Measurements from ENCODE around the gene CCPG1.
"Not testable (repeated sequence)": the region's sequence is repeated elsewhere in the genome, so short reads cannot be mapped to it uniquely, and the experiment has no call there.

Gene CCPG1

DNA sequence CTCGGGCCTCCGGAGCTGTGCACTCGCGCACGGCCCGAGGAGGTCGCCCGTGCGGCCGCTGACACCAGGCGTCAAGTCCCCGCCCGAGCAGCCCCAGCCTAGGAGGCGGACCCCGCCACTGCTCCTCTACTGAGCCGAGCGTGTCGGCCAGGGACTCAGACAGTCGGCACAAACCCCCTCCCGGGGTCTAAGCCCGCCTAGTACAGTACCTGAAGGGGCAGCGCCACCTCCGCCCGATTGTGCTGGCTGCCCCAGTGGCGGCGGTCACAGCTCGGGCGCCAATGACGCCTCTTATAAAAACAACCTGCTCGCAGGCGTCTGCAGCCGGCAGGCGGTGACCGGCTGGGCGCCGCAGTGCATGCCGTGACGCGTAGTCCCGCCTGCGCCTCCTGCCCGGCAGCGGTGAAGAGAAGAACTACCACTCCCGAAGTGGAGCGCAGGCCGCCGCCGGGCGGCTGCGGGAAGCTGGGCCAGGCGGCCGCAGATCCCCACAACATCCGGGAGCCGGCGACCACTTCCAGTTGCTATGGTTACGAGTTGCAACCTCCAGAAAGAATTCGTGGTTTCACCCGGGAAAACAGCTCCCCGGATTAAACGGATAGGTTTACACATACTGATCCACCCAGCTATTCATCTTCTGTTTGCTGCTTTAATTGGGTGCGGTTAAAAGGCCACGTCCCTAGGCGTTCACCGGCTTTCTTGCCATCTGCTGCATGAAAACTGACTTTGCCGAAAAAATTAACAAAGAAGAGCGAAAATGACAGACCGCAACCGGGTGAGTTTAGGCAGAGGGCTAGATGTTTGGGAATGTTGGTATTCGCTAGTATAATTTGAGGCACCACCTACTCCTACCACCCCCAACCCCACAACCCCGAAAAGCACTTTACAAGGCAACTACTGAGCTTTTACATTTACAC, at the start of gene CCPG1, which contains the start of gene PIERCE2:
Gene CCPG1 (minus strand): TSS at position 348 of the 917 bp plus-strand sequence. CDS start 18,935 bp downstream, outside the sequence.
Gene PIERCE2 (plus strand): TSS at position 484 of the 917 bp plus-strand sequence. CDS start 274 bp downstream, at position 758.
- DNase-seq (ENCODE audit: low spot score): peak; percentile 72

- DNase-seq (ENCODE audit: low spot score): no peak
These were observed 49.4 kb upstream of the CCPG1 start for GRCh38 chr15:55457401-55458022.

DNA sequence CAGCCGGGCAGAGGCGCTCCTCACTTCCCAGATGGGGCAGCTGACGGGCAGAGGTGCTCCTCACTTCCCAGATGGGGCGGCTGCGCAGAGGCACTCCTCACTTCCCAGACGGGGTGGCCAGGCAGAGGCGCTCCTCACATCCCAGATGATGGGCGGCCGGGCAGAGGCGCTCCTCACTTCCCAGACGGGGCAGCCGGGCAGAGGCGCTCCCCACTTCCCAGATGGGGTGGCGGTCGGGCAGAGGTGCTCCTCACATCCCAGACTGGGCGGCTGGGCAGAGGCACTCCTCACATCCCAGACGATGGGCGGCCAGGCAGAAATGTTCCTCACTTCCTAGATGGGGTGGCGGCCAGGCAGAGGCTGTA, 38.9 kb upstream of the CCPG1 start:
- not testable (repeated sequence) for DNase-seq (ENCODE audit: low spot score)

GRCh38 chr15:55446379-55447029, 38.3 kb upstream of the CCPG1 start:
- not testable (repeated sequence) for DNase-seq (ENCODE audit: low spot score)

- DNase-seq (ENCODE audit: low spot score): not testable (repeated sequence)
These were observed 37.8 kb upstream of the CCPG1 start for GRCh38 chr15:55445936-55446335.

DNA sequence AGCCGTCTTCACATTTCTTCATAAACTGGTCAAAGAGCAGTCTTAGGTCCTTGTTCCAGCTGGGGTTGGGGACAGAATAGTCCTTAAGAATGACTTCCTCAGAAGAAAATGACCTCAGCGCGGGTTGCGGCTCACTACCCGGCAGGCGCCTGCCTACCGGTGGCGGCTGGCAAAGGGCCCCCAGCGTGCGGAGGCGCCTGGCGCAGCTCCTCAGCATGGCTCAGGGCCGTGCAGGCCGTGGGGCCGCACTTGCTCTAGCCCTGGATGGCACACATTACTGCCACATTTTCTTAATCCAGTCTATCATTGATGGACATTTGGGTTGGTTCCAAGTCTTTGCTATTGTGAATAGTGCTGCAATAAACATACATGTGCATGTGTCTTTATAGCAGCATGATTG, 35.0 kb upstream of the CCPG1 start:
- DNase-seq (ENCODE audit: low spot score): not testable (repeated sequence)

DNA sequence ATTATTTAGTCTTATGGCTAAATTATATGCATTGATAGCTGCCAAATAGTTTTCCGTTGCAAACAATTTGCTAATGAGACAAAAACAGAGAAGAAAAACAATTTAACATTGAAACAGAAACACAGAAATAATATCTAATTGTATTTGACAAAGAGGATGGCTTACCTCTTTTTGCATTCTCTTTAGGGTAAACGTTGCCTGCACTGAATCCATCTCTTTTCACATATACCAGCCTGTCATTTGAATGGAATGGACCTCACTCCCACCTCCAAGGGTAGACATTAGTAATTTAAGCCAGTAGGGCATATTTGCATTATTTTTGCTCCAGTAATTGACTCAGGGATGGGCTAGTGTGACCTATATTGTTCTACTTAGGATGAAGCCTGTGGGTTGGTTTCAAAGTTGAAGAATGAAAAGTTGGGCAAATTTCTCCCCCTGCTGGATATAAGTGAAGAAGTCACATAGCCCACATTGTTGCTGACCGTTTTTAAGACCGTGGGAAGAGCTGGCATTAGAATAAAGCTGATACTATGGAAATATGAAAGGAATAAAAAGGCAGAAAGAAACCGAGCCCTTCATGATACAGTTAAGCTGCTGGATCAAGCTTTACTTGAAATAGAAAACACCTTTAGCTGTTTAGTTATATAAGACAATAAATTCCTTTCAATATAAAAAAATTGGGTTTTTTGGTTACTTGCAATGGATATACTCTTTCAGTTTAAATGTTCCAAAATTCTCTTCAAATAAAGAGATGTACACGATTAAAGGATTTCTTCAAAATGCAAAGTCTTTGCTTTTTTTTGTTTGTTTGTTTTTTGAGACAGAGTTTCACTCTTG, 27.0 kb upstream of the CCPG1 start:
- peak; percentile 35 for DNase-seq (ENCODE audit: low spot score)

DNA sequence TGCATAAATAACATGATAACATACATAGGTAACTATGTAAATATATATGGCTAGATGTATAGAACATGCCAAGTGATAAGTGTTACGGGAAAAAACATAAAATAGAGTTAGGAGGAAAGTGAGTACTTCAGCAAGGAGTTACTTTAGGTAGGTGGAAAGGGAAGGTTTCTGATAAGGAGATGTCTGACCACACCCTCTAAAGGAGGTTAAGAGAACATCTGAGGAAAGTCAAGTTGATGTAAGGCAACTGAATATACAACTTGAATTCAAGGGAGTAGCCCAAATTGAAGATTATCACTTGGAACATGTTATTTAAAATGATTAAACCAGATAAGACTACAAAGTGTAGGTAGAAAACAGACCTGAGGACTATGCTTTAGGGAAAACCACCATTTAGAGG, 13.9 kb upstream of the CCPG1 start:
- DNase-seq (ENCODE audit: low spot score): no peak

DNA sequence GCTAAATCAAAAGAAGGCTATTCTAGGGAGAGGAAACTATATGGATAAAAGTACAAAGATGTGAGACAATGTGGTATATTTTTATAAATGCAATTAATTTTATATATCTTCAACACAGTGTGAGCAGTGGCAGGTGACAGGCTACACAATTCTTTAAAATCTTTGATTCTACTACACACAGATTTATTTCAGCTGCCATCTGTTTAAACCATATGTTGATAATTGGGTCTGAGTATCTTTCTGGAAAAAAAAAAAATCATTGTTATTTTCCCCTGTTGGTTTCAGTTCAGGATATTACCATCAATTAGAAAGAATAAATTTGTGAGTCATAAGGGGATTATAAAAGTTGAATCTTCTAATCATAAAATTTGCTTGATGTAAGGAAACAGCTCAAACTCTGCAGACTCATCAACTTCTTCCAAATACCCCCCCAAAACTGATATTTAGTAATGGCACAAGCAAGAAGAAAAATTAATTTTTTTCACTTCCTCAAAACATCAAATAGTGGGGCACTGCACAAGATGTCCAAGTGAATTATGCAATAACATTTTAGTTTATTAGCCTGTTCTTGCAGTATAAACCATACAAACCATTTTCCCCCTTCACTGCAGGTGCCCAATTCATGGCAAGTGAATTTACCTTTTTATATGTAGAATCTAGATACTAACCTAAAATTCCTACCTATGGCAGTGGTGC, 12.2 kb upstream of the CCPG1 start:
- DNase-seq (ENCODE audit: low spot score): no peak

DNA sequence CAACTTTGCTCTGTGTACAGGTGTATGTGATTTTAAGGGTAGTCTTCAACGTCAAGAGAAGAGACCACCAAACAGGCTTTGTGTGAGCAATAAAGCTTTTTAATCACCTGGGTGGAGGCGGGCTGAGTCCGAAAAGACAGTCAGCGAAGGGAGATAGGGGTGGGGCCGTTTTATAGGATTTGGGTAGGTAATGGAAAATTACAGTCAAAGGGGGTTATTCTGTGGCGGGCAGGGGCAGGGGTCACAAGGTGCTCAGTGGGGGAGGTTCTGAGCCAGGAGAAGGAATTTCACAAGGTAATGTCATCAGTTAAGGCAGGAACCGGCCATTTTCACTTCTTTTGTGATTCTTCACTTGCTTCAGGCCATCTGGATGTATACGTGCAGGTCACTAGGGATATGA, 9.5 kb upstream of the CCPG1 start:
- DNase-seq (ENCODE audit: low spot score): not testable (repeated sequence)

GRCh38 chr15:55408976-55409375, 817 bp upstream of the CCPG1 start:
- DNase-seq (ENCODE audit: low spot score): not testable (repeated sequence)

- peak; percentile 20 for DNase-seq (ENCODE audit: low spot score)
These were observed 604 bp downstream of the CCPG1 start for GRCh38 chr15:55407498-55408011.

GRCh38 chr15:55403531-55403930, 4.6 kb downstream of the CCPG1 start:
- peak; percentile 24 for DNase-seq (ENCODE audit: low spot score)

- DNase-seq (ENCODE audit: low spot score): no peak
These were observed 5.5 kb downstream of the CCPG1 start for GRCh38 chr15:55402707-55403106.

GRCh38 chr15:55401786-55402246, 6.3 kb downstream of the CCPG1 start:
- DNase-seq (ENCODE audit: low spot score): no peak

DNA sequence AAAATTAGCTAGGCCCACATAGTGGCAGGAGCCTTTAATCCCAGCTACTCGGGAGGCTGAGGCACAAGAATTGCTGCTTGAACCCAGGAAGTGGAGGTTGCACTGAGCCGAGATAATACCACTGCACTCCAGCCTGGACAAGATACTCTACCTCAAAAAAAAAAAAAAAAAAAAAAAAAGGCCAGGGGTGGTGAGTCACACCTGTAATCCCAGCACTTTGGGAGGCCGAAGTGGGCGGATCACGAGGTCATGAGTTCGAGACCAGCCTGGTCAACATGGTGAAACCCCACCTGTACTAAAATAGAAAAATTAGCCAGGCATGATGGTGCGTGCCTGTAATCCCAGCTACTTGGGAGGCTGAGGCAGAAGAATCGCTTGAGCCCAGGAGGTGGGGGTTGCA, 8.1 kb downstream of the CCPG1 start:
- DNase-seq (ENCODE audit: low spot score): not testable (repeated sequence)

DNA sequence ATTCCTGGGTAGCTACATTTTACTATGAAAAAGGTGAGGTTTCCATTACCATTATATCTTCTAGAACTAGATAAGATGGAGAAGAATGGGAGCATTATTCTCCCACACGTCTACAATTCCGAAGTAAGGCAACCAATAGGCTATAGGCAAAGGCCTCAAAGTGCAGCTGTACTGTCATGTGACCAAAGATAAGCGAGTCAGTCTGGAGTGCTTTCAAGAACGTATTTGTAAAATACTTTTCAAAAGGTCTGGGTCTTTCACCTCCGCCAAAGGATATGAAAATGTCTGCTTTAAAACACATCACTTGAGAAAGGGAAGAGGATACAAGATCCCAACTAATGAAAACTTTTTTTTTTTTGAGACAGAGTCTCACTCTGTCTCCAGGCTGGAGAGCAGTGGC, 9.9 kb downstream of the CCPG1 start:
- DNase-seq (ENCODE audit: low spot score): no peak

GRCh38 chr15:55394694-55395093, 13.5 kb downstream of the CCPG1 start:
- no peak for DNase-seq (ENCODE audit: low spot score)

GRCh38 chr15:55389264-55389607, 18.9 kb downstream of the CCPG1 start:
- no peak for DNase-seq (ENCODE audit: low spot score)

DNA sequence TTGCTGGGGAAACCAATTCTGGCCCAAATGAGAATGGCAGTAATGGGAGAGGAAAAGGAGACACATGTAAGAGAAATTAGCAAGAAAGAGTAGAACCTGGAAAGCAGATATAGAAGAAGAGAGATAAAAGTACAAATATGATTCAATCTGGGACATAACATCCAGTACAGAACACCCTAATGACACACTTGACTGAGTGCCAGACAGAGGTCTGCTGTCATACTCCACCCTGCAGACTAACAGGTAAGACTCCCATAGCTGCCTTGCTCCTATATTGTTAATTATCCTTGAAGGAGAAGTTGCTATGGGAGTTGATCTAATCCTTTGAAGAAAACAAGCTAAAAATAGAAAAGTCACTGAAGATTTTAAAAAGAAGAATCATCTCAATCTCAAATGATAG, 21.1 kb downstream of the CCPG1 start:
- no peak for DNase-seq (ENCODE audit: low spot score)

DNA sequence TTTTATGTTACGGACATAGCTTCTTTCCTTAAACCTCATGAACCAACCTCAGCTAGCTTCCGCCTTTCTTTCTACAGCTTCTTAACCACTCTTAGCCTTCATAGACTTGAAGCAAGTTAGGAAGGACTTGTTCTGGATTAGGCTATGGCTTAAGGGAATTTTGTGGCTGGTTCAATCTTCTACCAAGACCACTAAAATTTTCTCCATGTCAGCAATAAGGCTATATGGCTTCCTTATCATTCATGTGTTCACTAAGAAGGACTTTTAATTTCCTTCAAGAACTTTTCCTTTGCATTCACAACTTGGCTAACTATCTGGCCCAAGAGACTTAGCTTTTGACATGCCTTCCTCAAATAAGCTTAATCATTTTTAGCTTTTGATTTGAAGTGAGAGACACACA, 24.5 kb downstream of the CCPG1 start:
- no peak for DNase-seq (ENCODE audit: low spot score)

Data from HuH-7.5 (cell line).